GM21723 (cell line): ENCODE data around the gene PRSS35.
"Not testable (repeated sequence)": the region's sequence is repeated elsewhere in the genome, so short reads cannot be mapped to it uniquely, and the experiment has no call there.

Experiments used
- ATAC-seq: cut with Tn5 transposase; IDR thresholded peaks from one replicate; pipeline ENCODE4 v1.9.1; 2021; ENCODE audit warnings: mild to moderate bottlenecking, moderate library complexity; ENCODE audit not compliant: unreplicated experiment

The PRSS35 gene

GRCh38 chr6:83511901-83512681, at the start of gene PRSS35:
Gene PRSS35 (plus strand): TSS chr6:83512534. CDS start chr6:83523442, 10,908 bp downstream.
- no peak for ATAC-seq

GRCh38 chr6:83463886-83464285, 48.4 kb upstream of the PRSS35 start:
- no peak for ATAC-seq

GRCh38 chr6:83464381-83465140, 47.8 kb upstream of the PRSS35 start:
- ATAC-seq, result no peak

GRCh38 chr6:83466328-83466727, 46.0 kb upstream of the PRSS35 start:
- ATAC-seq, result no peak

GRCh38 chr6:83467620-83468036, 44.7 kb upstream of the PRSS35 start:
- ATAC-seq, result no peak

- no peak for ATAC-seq
These were observed 42.3 kb upstream of the PRSS35 start for GRCh38 chr6:83470001-83470400.

GRCh38 chr6:83470587-83470986, 41.7 kb upstream of the PRSS35 start:
- ATAC-seq, result no peak

GRCh38 chr6:83472767-83473166, 39.6 kb upstream of the PRSS35 start:
- no peak for ATAC-seq

GRCh38 chr6:83474309-83474708, 38.0 kb upstream of the PRSS35 start:
- ATAC-seq, result no peak

- no peak for ATAC-seq
These were observed 35.4 kb upstream of the PRSS35 start for GRCh38 chr6:83476971-83477370.

- ATAC-seq, result no peak
These were observed 32.9 kb upstream of the PRSS35 start for GRCh38 chr6:83479389-83479788.

- ATAC-seq, result no peak
These were observed 31.9 kb upstream of the PRSS35 start for GRCh38 chr6:83480470-83480869.

GRCh38 chr6:83481938-83482337, 30.4 kb upstream of the PRSS35 start:
- not testable (repeated sequence) for ATAC-seq

GRCh38 chr6:83488448-83488847, 23.9 kb upstream of the PRSS35 start:
- no peak for ATAC-seq

GRCh38 chr6:83488861-83489260, 23.5 kb upstream of the PRSS35 start:
- ATAC-seq, result no peak

GRCh38 chr6:83490217-83490807, 22.0 kb upstream of the PRSS35 start:
- ATAC-seq, result no peak

- no peak for ATAC-seq
These were observed 7.0 kb upstream of the PRSS35 start for GRCh38 chr6:83505356-83505755.

GRCh38 chr6:83509441-83509840, 2.9 kb upstream of the PRSS35 start:
- ATAC-seq, result no peak

GRCh38 chr6:83510791-83511190, 1.5 kb upstream of the PRSS35 start:
- ATAC-seq, result no peak

GRCh38 chr6:83511266-83511665, 1.1 kb upstream of the PRSS35 start:
- ATAC-seq, result no peak

- peak; percentile 32 for ATAC-seq
These were observed 2.1 kb downstream of the PRSS35 start for GRCh38 chr6:83514466-83514865.
